ENCODE measurements around the gene WNT9B. TPM values are rescaled to one million over a fixed set of nuclear protein-coding genes. Genes with fewer than 3 reads are reported as not detected.

Gene WNT9B
- total RNA-seq, 2 experiments from 2014 or later: not detected

- H3K27me3 Mint-ChIP-seq: peaks cover 22% of the 10 kb centered on the region
- TF ChIP-seq, protein P1, sequence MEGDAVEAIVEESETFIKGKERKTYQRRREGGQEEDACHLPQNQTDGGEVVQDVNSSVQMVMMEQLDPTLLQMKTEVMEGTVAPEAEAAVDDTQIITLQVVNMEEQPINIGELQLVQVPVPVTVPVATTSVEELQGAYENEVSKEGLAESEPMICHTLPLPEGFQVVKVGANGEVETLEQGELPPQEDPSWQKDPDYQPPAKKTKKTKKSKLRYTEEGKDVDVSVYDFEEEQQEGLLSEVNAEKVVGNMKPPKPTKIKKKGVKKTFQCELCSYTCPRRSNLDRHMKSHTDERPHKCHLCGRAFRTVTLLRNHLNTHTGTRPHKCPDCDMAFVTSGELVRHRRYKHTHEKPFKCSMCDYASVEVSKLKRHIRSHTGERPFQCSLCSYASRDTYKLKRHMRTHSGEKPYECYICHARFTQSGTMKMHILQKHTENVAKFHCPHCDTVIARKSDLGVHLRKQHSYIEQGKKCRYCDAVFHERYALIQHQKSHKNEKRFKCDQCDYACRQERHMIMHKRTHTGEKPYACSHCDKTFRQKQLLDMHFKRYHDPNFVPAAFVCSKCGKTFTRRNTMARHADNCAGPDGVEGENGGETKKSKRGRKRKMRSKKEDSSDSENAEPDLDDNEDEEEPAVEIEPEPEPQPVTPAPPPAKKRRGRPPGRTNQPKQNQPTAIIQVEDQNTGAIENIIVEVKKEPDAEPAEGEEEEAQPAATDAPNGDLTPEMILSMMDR (IDR thresholded peaks at IDR 0.05): no peak
- Histone ChIP-seq H3K27ac (ENCODE audit: low read depth in 1 of 2, low read length in 2 of 2) (no peak overlapping the region), H3K4me1 (ENCODE audit: insufficient read depth, low read length) (no peaks in the 10 kb centered on the region), H3K27me3 (ENCODE audit: control insufficient read depth in 1 of 2, insufficient read depth in 2 of 2, low read length in 2 of 2) (peaks cover 3 to 4% of the 10 kb centered on the region in 2 experiments), H3K36me3 (ENCODE audit: insufficient read depth, low read length) (no peaks in the 10 kb centered on the region), H3K9me3 (ENCODE audit: control insufficient read depth in 1 of 2, insufficient read depth in 1 of 2, low read length in 2 of 2) (no peaks in the 10 kb centered on the region), H3K4me3 (ENCODE audit: low read length) (no peak overlapping the region)
- ChIA-PET POLR2A (no interaction called here), CTCF (no interaction called here)
- intact Hi-C loops (cut with DNase I, micrococcal nuclease): no loop called here
- no peak for DNase-seq
- no peak for ATAC-seq (ENCODE audit: poor library complexity)
- no peaks in the 10 kb centered on the region for H3K4me1 Mint-ChIP-seq (ENCODE audit: low read depth)
- H3K27ac Mint-ChIP-seq: no peak overlapping the region
- H3K36me3 Mint-ChIP-seq (ENCODE audit: low read depth): no peaks in the 10 kb centered on the region
- no peaks in the 10 kb centered on the region for H3K9me3 Mint-ChIP-seq
- H3K4me3 Mint-ChIP-seq: no peak overlapping the region
Observed at GRCh38 chr17:46887717-46888116, 36.3 kb downstream of the WNT9B start.

DNA sequence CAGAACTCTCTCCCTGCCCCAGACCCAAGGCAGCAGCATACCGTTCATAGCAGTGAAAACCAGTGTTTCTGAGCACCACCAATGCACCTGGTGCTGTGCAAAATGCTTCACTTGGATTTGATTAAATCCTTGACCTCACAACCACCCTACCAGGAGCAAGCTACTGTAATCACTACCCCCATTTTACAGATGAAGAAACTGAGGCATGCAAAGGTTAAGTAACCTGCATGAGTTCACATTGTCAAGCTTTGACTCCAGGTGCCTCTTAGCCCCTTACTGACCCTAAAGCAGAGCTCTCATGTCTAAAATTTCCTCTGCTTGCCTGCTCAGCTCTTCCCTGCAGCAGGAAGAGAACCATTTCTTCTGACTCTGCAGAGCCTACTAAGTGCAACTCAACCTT is 37.3 kb downstream of the WNT9B start:
- Histone ChIP-seq H3K4me3 (ENCODE audit: low read length) (no peak overlapping the region), H3K27me3 (ENCODE audit: control insufficient read depth in 1 of 2, insufficient read depth in 2 of 2, low read length in 2 of 2) (peaks cover 3 to 4% of the 10 kb centered on the region in 2 experiments), H3K36me3 (ENCODE audit: insufficient read depth, low read length) (no peaks in the 10 kb centered on the region), H3K9me3 (ENCODE audit: control insufficient read depth in 1 of 2, insufficient read depth in 1 of 2, low read length in 2 of 2) (no peaks in the 10 kb centered on the region), H3K4me1 (ENCODE audit: insufficient read depth, low read length) (no peaks in the 10 kb centered on the region), H3K27ac (ENCODE audit: low read depth in 1 of 2, low read length in 2 of 2) (no peak overlapping the region)
- Mint-ChIP-seq H3K27ac (no peak overlapping the region), H3K27me3 (peaks cover 27% of the 10 kb centered on the region), H3K4me3 (no peak overlapping the region), H3K36me3 (ENCODE audit: low read depth) (no peaks in the 10 kb centered on the region), H3K9me3 (no peaks in the 10 kb centered on the region), H3K4me1 (ENCODE audit: low read depth) (no peaks in the 10 kb centered on the region)
- ChIA-PET POLR2A (no interaction called here), CTCF (no interaction called here)
- DNase-seq (no peak), ATAC-seq (ENCODE audit: poor library complexity) (no peak)
- intact Hi-C loops (cut with DNase I, micrococcal nuclease): no loop called here
- TF ChIP-seq, protein P1 (IDR thresholded peaks at IDR 0.05): no peak

DNA sequence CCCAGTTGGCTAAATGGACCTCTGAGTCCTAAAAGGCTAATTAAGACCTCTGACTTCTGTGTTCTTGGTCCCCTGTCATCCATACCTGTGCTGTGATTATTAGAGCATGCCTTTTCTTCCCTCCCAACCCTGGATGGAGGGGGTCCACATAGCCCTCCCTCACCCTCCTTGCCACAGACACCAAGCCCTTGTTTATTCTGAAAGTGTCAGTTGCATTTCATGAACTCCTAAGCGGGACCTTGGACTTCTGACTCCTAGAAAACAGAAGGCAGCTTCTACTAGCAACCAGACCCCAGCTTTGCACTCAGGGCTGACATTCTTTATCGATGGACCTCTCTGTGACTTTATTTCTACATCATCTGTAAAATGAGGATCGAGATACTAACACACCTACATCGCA is 38.1 kb downstream of the WNT9B start:
- TF ChIP-seq, protein P1 (IDR thresholded peaks at IDR 0.05): no peak
- ATAC-seq (ENCODE audit: poor library complexity): no peak
- ChIA-PET CTCF (no interaction called here), POLR2A (no interaction called here)
- Histone ChIP-seq H3K4me1 (ENCODE audit: insufficient read depth, low read length) (no peaks in the 10 kb centered on the region), H3K27ac (ENCODE audit: low read depth in 1 of 2, low read length in 2 of 2) (no peak overlapping the region), H3K9me3 (ENCODE audit: control insufficient read depth in 1 of 2, insufficient read depth in 1 of 2, low read length in 2 of 2) (no peaks in the 10 kb centered on the region), H3K36me3 (ENCODE audit: insufficient read depth, low read length) (no peaks in the 10 kb centered on the region), H3K4me3 (ENCODE audit: low read length) (no peak overlapping the region), H3K27me3 (ENCODE audit: control insufficient read depth in 1 of 2, insufficient read depth in 2 of 2, low read length in 2 of 2) (peaks cover 3 to 4% of the 10 kb centered on the region in 2 experiments)
- intact Hi-C loops (cut with DNase I, micrococcal nuclease): no loop called here
- H3K4me3 Mint-ChIP-seq: no peak overlapping the region
- H3K9me3 Mint-ChIP-seq: no peaks in the 10 kb centered on the region
- H3K27ac Mint-ChIP-seq: no peak overlapping the region
- no peaks in the 10 kb centered on the region for H3K4me1 Mint-ChIP-seq (ENCODE audit: low read depth)
- no peaks in the 10 kb centered on the region for H3K36me3 Mint-ChIP-seq (ENCODE audit: low read depth)
- no peak for DNase-seq
- peaks cover 27% of the 10 kb centered on the region for H3K27me3 Mint-ChIP-seq

Data from CD4-positive, alpha-beta T cell (primary cell).